HEK293T (cell line): ENCODE data around the gene ISX.

Experiments
- BHLHE40 ChIP-seq: fragments of 450-650 bp; IDR thresholded peaks from 2 replicates; pipeline ENCODE4 v1.6.1; 2016; ENCODE audit warnings: mild to moderate bottlenecking, moderate library complexity, borderline replicate concordance
- ELF4 ChIP-seq: fragments of 450-650 bp; IDR thresholded peaks from 2 replicates; pipeline ENCODE4 v1.6.1; 2017; ENCODE audit warnings: antibody characterized with exemption
- FOXA1 ChIP-seq: fragments of 450-650 bp; IDR thresholded peaks from 2 replicates; pipeline ENCODE4 v1.6.1; 2016; ENCODE audit warnings: mild to moderate bottlenecking
- FOXM1 ChIP-seq: fragments of 450-650 bp; IDR thresholded peaks from 2 replicates; pipeline ENCODE4 v1.6.1; 2017; ENCODE audit warnings: mild to moderate bottlenecking, borderline replicate concordance
- LEF1 ChIP-seq: fragments of 450-650 bp; IDR thresholded peaks from 2 replicates; pipeline ENCODE4 v1.6.1; 2017; ENCODE audit warnings: mild to moderate bottlenecking, borderline replicate concordance
- SP1 ChIP-seq: fragments of 450-650 bp; IDR thresholded peaks from 2 replicates; pipeline ENCODE4 v1.6.1; 2017
- TARDBP ChIP-seq: fragments of 450-650 bp; IDR thresholded peaks from 2 replicates; pipeline ENCODE4 v1.6.1; 2016
- ZNF384 ChIP-seq: fragments of 450-650 bp; IDR thresholded peaks from 2 replicates; pipeline ENCODE4 v1.6.1; 2016

- no peak for TF ChIP-seq SP1
- no peak for TF ChIP-seq ZNF384
- no peak for TF ChIP-seq BHLHE40
- TF ChIP-seq FOXA1 = no peak
- TF ChIP-seq FOXM1 = no peak
- TF ChIP-seq LEF1 = no peak
- no peak for TF ChIP-seq ELF4
- TF ChIP-seq TARDBP = no peak
These were observed 22.6 kb upstream of the ISX start for GRCh38 chr22:35043252-35043933.
